Measurements from ENCODE around the gene TMEM151B.
A peak's percentile ranks its signal among the peaks of the same experiment; 100 is the strongest.

TMEM151B gene

DNA sequence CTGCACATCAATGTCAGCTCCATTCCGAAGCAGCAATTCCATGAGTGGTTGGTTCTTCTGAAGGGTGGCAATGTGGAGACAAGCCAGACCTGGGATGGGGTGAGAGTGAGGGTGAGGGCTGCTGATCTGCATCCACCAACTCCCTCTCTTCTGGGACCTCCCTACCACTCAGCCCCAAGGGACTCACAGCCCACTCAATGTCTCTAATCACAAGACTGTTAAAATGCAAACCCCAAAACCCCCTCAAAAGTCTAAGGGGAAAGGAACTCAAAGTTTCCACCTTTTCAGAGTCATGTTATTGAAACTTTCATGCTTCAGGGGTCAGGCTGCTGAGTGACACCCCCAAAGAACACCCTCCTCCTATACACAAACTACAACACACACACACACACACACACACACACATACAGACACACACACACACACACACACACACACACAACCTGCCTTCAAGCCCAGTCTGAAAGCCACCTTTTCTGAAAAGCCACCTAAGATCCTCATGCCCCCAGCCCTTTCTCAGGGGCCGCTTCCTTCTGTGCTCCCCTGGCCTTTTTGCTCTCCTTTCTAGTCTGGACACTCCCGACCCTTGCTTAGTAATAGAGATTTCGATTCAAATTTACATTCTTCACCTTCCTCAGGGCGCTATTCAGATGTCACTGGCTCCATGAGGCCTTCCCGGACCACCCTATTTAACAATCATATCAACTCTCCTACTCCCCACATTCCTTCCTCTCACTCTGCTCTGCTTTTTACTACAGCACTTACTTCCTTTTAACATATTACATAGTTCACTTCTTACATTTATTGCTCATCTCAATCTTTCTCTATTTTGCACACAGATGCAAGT, 9.6 kb upstream of the TMEM151B start:
- TF ChIP-seq CTCF (conservative IDR thresholded peaks at IDR 0.05; ENCODE audit: low read length) (no peak), EZH2phosphoT487 (IDR thresholded peaks at IDR 0.05; ENCODE audit: borderline replicate concordance) (no peak)
- Histone ChIP-seq H4K20me1 (ENCODE audit: insufficient read depth, low read length, poor library complexity, severe bottlenecking) (peaks cover 22% of the 10 kb centered on the region), H3K9me3 (ENCODE audit: insufficient read depth, low read depth, low read length) (no peaks in the 10 kb centered on the region), H3K4me1 (ENCODE audit: insufficient read depth, low read length, poor library complexity, severe bottlenecking) (peaks cover 43% of the 10 kb centered on the region), H3K36me3 (ENCODE audit: insufficient read depth, low read length) (peaks cover 5% of the 10 kb centered on the region; the same call in 1 of the 2 replicates), H3K4me3 (ENCODE audit: low read length, poor library complexity, severe bottlenecking) (no peak overlapping the region), H3F3A (ENCODE audit: low read depth) (peaks cover 5% of the 10 kb centered on the region), H3K4me2 (ENCODE audit: low read depth, low read length, poor library complexity, severe bottlenecking) (no peak overlapping the region), H2AFZ (ENCODE audit: low read length) (no peak overlapping the region), H3K79me2 (ENCODE audit: insufficient read depth, low read length) (peaks cover 51% of the 10 kb centered on the region), H3K27me3 (ENCODE audit: insufficient read depth, low read length, poor library complexity, severe bottlenecking) (no peaks in the 10 kb centered on the region), H3K9me2 (replicated peaks; ENCODE audit: low read depth, low read length) (no peaks in the 10 kb centered on the region), H3K9ac (ENCODE audit: low read depth, low read length, poor library complexity, severe bottlenecking) (peak overlapping the region; percentile 17)

DNA sequence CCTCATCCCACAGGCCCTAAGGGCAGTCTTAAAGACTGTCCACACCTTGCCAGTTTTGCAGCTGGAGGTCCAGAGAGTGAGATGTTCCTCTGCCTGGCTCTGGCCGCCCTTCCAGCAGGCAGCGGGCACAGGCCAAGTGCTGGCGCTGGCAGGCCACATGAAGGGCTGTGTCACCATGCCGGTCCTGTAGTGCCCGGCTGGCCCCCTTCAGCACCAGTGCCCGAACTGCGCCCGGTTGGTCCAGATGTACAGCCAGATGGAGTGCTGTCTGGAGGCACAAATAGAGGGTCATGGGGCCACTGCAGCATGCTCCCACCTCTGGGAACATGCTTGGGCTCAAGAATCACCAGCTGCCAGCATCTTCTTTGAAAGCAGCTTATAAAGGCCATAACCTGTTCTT, 8.7 kb upstream of the TMEM151B start:
- Histone ChIP-seq H3F3A (ENCODE audit: low read depth) (no peaks in the 10 kb centered on the region), H3K9ac (ENCODE audit: low read depth, low read length, poor library complexity, severe bottlenecking) (no peak overlapping the region), H2AFZ (ENCODE audit: low read length) (no peak overlapping the region), H3K27me3 (ENCODE audit: insufficient read depth, low read length, poor library complexity, severe bottlenecking) (no peaks in the 10 kb centered on the region), H3K36me3 (ENCODE audit: insufficient read depth, low read length) (peaks cover 3% of the 10 kb centered on the region; the same call in 1 of the 2 replicates), H3K4me3 (ENCODE audit: low read length, poor library complexity, severe bottlenecking) (no peak overlapping the region), H4K20me1 (ENCODE audit: insufficient read depth, low read length, poor library complexity, severe bottlenecking) (peaks cover 18% of the 10 kb centered on the region), H3K9me3 (ENCODE audit: insufficient read depth, low read depth, low read length) (no peaks in the 10 kb centered on the region), H3K79me2 (ENCODE audit: insufficient read depth, low read length) (peaks cover 42% of the 10 kb centered on the region), H3K4me2 (ENCODE audit: low read depth, low read length, poor library complexity, severe bottlenecking) (peak overlapping the region; percentile 93), H3K4me1 (ENCODE audit: insufficient read depth, low read length, poor library complexity, severe bottlenecking) (peaks cover 34% of the 10 kb centered on the region), H3K9me2 (replicated peaks; ENCODE audit: low read depth, low read length) (no peaks in the 10 kb centered on the region)
- TF ChIP-seq EZH2phosphoT487 (IDR thresholded peaks at IDR 0.05; ENCODE audit: borderline replicate concordance) (no peak), CTCF (conservative IDR thresholded peaks at IDR 0.05; ENCODE audit: low read length) (no peak)

GRCh38 chr6:44262467-44263353, 7.5 kb upstream of the TMEM151B start:
- Histone ChIP-seq H3K4me3 (ENCODE audit: low read length, poor library complexity, severe bottlenecking) (peak overlapping the region; percentile 85), H3K9me3 (ENCODE audit: insufficient read depth, low read depth, low read length) (no peaks in the 10 kb centered on the region), H3K4me2 (ENCODE audit: low read depth, low read length, poor library complexity, severe bottlenecking) (peak overlapping the region; percentile 93), H3K36me3 (ENCODE audit: insufficient read depth, low read length) (peaks cover 3% of the 10 kb centered on the region; the same call in 1 of the 2 replicates), H3K9ac (ENCODE audit: low read depth, low read length, poor library complexity, severe bottlenecking) (peak overlapping the region; percentile 82), H2AFZ (ENCODE audit: low read length) (no peak overlapping the region), H3K79me2 (ENCODE audit: insufficient read depth, low read length) (peaks cover 36% of the 10 kb centered on the region), H3K4me1 (ENCODE audit: insufficient read depth, low read length, poor library complexity, severe bottlenecking) (peaks cover 33% of the 10 kb centered on the region), H3K27me3 (ENCODE audit: insufficient read depth, low read length, poor library complexity, severe bottlenecking) (no peaks in the 10 kb centered on the region), H3K9me2 (replicated peaks; ENCODE audit: low read depth, low read length) (no peaks in the 10 kb centered on the region), H3F3A (ENCODE audit: low read depth) (no peaks in the 10 kb centered on the region), H4K20me1 (ENCODE audit: insufficient read depth, low read length, poor library complexity, severe bottlenecking) (peaks cover 18% of the 10 kb centered on the region)
- TF ChIP-seq EZH2phosphoT487 (IDR thresholded peaks at IDR 0.05; ENCODE audit: borderline replicate concordance) (no peak), CTCF (conservative IDR thresholded peaks at IDR 0.05; ENCODE audit: low read length) (no peak)

Data from Loucy (cell line).